Naive thymus-derived CD8-positive, alpha-beta T cell (primary cell): ENCODE measurements around the gene ABCC1. TPM values are rescaled to one million over a fixed set of nuclear protein-coding genes. Genes with fewer than 3 reads are reported as not detected.
"Not testable (repeated sequence)": the region's sequence is repeated elsewhere in the genome, so short reads cannot be mapped to it uniquely, and the experiment has no call there.

ENCODE experiments used
- ATAC-seq, 2 donors: fragments of 150-1000 bp; cut with Tn5 transposase in 1 of 2; sonication (Bioruptor Pico), chemical (Tn5 transposase) in 1 of 2; 1 replicate in 1 of 2; 2 replicates in 1 of 2; pipeline ENCODE4 v1.10.0; 2021; ENCODE audit warnings: mild to moderate bottlenecking in 2 of 2, moderate library complexity in 2 of 2
- POLR2A ChIA-PET: fragments of 350-600 bp; sonication (Branson Sonifier 250); formaldehyde crosslinking; loops from one replicate; lab custom pipeline; 2021; ENCODE audit warnings: antibody characterized with exemption; lab: Charles Lee
- DNase-seq, 10 donors: peaks; one replicate each; pipeline versions ENCODE4 v3.0.0 to v3.0.0-alpha.2; 2020 to 2022
- H3K27ac Mint-ChIP-seq, 10 donors: one replicate each; pipeline ENCODE4 v1.8.0; 2020 to 2022; ENCODE audit warnings: mild to moderate bottlenecking in 10 of 10, mixed read lengths in 10 of 10, moderate library complexity in 4 of 10, inconsistent platforms in 1 of 10
- H3K27me3 Mint-ChIP-seq, 5 donors: one replicate each; pipeline ENCODE4 v1.8.0; 2021 to 2022; ENCODE audit warnings: mixed read lengths in 5 of 5
- H3K36me3 Mint-ChIP-seq, 3 donors: one replicate each; pipeline ENCODE4 v1.8.0; 2020 to 2022; ENCODE audit warnings: mixed read lengths in 3 of 3, mild to moderate bottlenecking in 2 of 3, inconsistent platforms in 1 of 3
- H3K4me1 Mint-ChIP-seq, 4 donors: one replicate each; pipeline ENCODE4 v1.8.0; 2021 to 2022; ENCODE audit warnings: mixed read lengths in 4 of 4
- H3K4me3 Mint-ChIP-seq, 10 donors: one replicate each; pipeline ENCODE4 v1.8.0; 2020 to 2022; ENCODE audit warnings: mild to moderate bottlenecking in 10 of 10, mixed read lengths in 10 of 10, moderate library complexity in 6 of 10, inconsistent platforms in 1 of 10
- H3K9me3 Mint-ChIP-seq, 9 donors: one replicate each; pipeline ENCODE4 v1.8.0; 2020 to 2022; ENCODE audit warnings: mixed read lengths in 9 of 9, mild to moderate bottlenecking in 3 of 9, inconsistent platforms in 1 of 9, moderate library complexity in 1 of 9
- polyA plus RNA-seq, 3 donors: library from polyadenylated mRNA; unstranded; fragments of 300-500 nt; fragmentation: Illumina TruSeq; gene quantifications; one replicate each; pipeline ENCODE4 v1.2.3, GENCODE V29; 2021
- total RNA-seq, 8 experiments: library from RNA in 2 of 8; stranded (reverse) in 2 of 8; gene quantifications; one replicate each; pipeline ENCODE4 v1.2.3 and lab custom pipeline; 2021 to 2026

Gene ABCC1
- total and polyA plus RNA-seq, 5 experiments from 2014 or later = 3.7 to 68.6 (median 9.0) TPM

DNA sequence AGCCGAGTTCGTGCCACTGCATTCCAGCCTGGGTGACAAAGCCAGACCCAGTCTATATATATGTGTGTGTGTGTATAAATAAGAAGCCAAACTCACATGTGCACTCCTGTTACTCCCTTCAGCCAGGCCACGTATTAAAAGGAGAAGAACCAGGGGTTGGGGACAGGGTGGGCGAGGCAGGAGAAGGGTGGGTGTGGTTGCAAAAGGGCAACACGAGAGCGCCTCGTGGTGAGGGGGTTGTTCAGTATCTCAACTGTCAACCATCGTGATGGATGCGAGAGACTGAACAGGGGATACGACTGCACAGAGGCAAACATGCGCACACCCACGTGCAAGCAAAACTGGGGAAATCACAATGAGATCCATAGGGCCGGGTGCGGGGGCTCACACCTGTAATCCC, 219.0 kb downstream of the ABCC1 start:
- DNase-seq (no peak), ATAC-seq (no peak)
- Mint-ChIP-seq H3K27ac (no peak overlapping the region), H3K9me3 (no peaks in the 10 kb centered on the region), H3K4me1 (no peaks in the 10 kb centered on the region), H3K27me3 (peaks cover 0 to 4% (median 0%) of the 10 kb centered on the region in 5 donors), H3K4me3 (no peak overlapping the region), H3K36me3 (no peaks in the 10 kb centered on the region)
- POLR2A ChIA-PET = interaction anchor here (0.6 kb wide), 1 partner anchor 199 kb away, joined by 3 read pairs; no protein-coding TSS in a partner anchor

DNA sequence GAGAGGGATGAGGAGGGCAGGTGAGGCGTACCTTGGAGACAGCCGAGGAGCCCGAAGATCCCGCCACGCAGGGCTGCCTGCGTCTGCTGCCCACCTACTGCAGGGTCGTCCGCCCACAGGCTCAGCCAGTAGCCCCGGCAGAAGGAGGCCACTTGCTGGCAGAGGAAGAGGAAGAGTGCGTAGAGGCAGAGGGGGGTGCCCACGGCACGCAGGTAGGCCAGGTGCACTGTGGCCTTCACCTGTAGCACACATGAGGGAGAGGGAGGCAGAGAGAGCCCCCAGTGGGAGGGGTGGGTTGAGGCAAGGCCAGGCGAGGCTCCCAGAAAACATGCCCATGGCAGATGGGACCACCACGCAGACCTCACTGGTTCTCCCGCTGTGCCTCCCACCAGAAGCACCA, 220.2 kb downstream of the ABCC1 start:
- Mint-ChIP-seq H3K9me3 (no peaks in the 10 kb centered on the region), H3K4me3 (no peak overlapping the region)

DNA sequence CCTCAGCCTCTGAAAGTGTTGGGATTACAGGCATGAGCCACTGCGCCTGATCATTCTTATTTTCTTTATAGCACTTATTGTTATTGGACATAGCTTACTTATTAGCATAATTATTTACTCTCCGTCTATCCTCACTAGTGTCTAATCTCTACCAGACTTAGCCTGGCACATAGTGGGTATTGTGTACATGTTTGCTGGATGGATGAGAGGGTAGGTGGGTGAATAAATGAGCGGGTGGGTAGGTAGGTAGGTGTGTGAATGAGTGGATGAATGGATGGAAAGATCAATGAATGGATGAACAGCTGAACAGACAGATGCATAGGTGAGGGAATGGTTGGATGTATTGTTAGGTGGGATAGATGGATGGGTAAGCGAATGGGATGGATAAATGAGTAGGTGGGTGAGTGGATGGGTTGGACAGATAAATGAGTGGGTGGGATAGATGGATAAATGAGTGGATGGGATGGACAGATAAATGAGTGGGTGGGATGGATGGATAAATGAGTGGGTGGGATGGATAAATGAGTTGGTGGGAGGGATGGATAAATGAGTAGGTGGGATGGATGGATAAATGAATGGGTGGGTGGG, 222.0 kb downstream of the ABCC1 start:
- no peak overlapping the region for H3K27ac Mint-ChIP-seq
- no peak for ATAC-seq
- H3K36me3 Mint-ChIP-seq = no peaks in the 10 kb centered on the region
- POLR2A ChIA-PET = no interaction called here
- H3K27me3 Mint-ChIP-seq = peaks cover 0 to 4% (median 0%) of the 10 kb centered on the region in 5 donors
- H3K4me1 Mint-ChIP-seq = no peaks in the 10 kb centered on the region
- DNase-seq = no peak
- H3K9me3 Mint-ChIP-seq = peaks cover 0 to 5% (median 0%) of the 10 kb centered on the region in 9 donors
- H3K4me3 Mint-ChIP-seq = no peak overlapping the region

More for the DNA sequence above, 220.2 kb downstream of the ABCC1 start:
- no peak overlapping the region for H3K27ac Mint-ChIP-seq
- H3K4me1 Mint-ChIP-seq = no peaks in the 10 kb centered on the region
- POLR2A ChIA-PET = no interaction called here
- no peak for DNase-seq
- H3K36me3 Mint-ChIP-seq = no peaks in the 10 kb centered on the region
- no peak for ATAC-seq
- H3K27me3 Mint-ChIP-seq = peaks cover 0 to 4% (median 0%) of the 10 kb centered on the region in 5 donors

DNA sequence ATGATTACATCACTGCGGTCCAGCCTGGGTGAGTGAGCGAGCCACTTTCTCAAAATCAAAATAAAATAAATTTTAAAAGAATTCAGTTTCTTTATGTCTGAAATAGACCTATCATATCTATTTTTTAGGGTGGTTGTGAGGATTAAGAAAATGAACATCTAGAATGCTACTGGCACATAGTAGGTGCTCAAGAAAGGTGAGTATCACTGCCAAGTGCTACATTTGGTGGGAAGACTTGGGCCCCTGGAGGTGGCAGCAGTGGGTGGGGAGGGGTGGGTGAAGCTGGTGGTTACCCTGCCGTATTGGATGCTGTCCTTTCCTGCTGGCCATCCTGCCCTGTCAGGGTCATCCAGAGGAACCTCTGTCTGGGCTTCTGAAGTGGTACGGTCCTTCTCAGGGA, 223.6 kb downstream of the ABCC1 start:
- DNase-seq = no peak
- Mint-ChIP-seq H3K4me1 (no peaks in the 10 kb centered on the region), H3K4me3 (no peak overlapping the region), H3K9me3 (peaks cover 0 to 5% (median 0%) of the 10 kb centered on the region in 9 donors), H3K27ac (no peak overlapping the region), H3K36me3 (peaks cover 0 to 2% (median 0%) of the 10 kb centered on the region in 3 donors), H3K27me3 (peaks cover 0 to 5% (median 0%) of the 10 kb centered on the region in 5 donors)
- ATAC-seq = no peak
- POLR2A ChIA-PET = no interaction called here

DNA sequence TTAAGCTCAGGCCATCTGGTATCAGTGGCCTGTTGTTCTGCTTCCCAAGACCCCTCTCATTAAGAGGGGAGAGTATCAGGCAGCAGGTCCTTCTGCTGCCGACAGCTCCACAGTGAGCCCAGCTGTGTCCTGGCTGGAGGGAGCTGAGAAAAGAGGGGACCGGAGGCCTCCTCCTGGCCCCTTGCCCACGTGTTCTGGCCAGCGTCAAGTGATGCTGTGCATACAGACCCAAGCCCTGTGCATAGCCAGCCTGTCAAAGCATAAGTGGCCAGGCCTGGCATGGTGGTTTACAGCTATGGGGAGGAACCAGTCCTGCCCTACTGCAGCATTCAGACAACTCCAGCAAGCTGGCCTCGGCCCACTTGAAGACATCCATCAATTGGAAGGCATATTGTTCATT, 225.9 kb downstream of the ABCC1 start:
- POLR2A ChIA-PET = no interaction called here
- no peaks in the 10 kb centered on the region for H3K4me1 Mint-ChIP-seq
- no peak for DNase-seq
- H3K4me3 Mint-ChIP-seq = no peak overlapping the region
- peaks cover 0 to 5% (median 0%) of the 10 kb centered on the region in 9 donors for H3K9me3 Mint-ChIP-seq
- no peak overlapping the region for H3K27ac Mint-ChIP-seq
- H3K36me3 Mint-ChIP-seq = peaks cover 0 to 2% (median 0%) of the 10 kb centered on the region in 3 donors
- H3K27me3 Mint-ChIP-seq = peaks cover 0 to 1% (median 0%) of the 10 kb centered on the region in 5 donors
- no peak for ATAC-seq

DNA sequence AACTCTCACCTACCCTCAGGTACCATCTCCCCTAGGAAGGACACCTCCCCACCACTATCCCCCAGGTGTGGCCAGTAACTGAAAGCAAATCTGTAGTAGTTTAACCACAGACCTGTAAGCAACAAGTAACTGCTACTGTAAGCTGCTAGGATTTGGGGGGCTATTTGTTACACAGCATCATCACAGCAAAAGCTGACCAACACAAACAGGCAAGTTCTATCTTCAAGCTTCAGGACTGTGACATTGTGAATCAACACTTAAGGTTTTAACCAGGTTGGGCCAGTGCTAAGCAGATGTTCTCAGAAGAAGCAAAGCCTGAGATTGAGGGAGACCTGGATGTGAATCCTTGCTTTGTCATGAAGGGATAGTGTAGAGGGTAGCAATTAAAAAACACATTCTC, 226.9 kb downstream of the ABCC1 start:
- H3K9me3 Mint-ChIP-seq = peaks cover 0 to 5% (median 0%) of the 10 kb centered on the region in 9 donors
- no peaks in the 10 kb centered on the region for H3K4me1 Mint-ChIP-seq
- H3K36me3 Mint-ChIP-seq = peaks cover 0 to 2% (median 0%) of the 10 kb centered on the region in 3 donors
- no peak overlapping the region for H3K27ac Mint-ChIP-seq
- H3K27me3 Mint-ChIP-seq = peaks cover 0 to 3% (median 0%) of the 10 kb centered on the region in 5 donors
- no peak for DNase-seq
- ATAC-seq = no peak
- no peak overlapping the region for H3K4me3 Mint-ChIP-seq
- POLR2A ChIA-PET = no interaction called here

DNA sequence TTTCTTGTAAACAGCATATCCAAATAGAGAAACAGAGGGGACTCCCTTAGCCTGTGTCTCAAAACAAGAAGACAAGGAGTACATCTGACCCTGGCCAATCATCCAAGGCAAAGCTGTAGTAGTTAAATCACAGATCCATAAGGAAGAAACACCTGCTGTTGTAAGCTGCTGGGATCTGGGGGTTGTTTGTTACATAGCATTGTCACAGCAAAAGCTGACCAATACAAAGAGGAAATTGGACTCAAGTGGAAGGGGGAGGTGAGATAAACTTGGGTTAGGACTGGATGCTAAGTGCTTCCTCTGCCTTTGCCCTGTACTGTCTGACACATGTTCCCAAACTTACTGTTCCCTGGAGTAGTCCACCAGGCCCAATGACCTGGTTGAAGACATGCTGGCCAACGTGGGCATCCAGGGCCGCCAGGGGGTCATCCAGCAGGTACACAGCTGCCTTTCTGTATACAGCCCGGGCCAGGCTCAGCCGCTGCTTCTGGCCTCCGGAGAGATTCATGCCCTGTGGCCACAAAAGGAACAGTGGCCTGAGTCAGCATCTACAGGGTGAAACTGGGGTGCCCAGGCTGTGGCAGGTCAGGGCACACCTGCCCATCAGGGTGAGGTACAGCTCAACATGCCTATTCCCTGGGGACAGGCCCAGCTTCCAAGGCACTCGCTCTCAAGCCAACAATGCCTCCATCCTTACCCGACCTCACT, 229.2 kb downstream of the ABCC1 start:
- H3K27me3 Mint-ChIP-seq = peaks cover 0 to 9% (median 2%) of the 10 kb centered on the region in 5 donors
- DNase-seq (no peak), ATAC-seq (no peak)
- H3K4me3 Mint-ChIP-seq = no peak overlapping the region
- no peaks in the 10 kb centered on the region for H3K4me1 Mint-ChIP-seq
- H3K9me3 Mint-ChIP-seq = peaks cover 0 to 5% (median 0%) of the 10 kb centered on the region in 9 donors
- POLR2A ChIA-PET = no interaction called here
- H3K27ac Mint-ChIP-seq = no peak overlapping the region
- peaks cover 0 to 2% (median 0%) of the 10 kb centered on the region in 3 donors for H3K36me3 Mint-ChIP-seq

DNA sequence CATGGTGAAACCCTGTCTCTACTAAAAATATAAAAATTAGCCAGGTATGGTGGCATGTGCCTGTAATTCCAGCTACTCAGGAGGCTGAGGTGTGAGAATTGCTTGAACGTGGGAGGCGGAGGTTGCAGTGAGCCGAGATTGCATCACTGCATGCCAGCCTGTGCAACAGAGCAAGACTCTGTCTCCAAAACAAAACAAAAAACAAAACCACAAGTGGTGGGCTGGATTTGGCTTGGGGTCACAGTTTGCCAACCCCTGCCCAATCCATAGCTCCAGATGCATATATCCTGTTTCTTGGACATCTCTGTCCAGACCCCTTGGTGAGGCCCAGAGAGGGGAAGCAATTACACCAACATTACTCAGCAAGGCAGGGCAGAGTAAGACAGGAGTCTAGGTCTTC, 232.3 kb downstream of the ABCC1 start:
- POLR2A ChIA-PET, H3K27ac Mint-ChIP-seq, H3K4me3 Mint-ChIP-seq, H3K4me1 Mint-ChIP-seq, ATAC-seq, H3K9me3 Mint-ChIP-seq, H3K36me3 Mint-ChIP-seq, DNase-seq: not testable (repeated sequence)
- peaks cover 0 to 11% (median 4%) of the 10 kb centered on the region in 5 donors for H3K27me3 Mint-ChIP-seq

DNA sequence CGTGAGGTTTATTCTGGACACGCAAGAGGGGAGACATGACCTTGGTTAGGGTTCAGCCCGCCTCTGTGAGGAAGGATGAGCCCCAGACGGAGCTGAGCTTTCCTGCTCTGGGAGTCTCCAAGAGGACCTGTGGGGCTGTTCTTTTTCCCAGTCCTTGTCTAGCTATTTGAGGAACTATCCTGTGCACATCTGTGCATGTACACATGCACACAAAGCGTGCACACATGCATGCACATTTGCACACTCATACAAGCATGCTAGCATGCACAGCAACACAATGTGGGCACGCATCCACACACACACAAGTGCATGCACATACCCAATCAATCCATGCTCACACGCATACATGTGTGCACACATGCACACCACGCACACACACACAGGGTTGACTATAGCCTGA, 233.5 kb downstream of the ABCC1 start:
- no peaks in the 10 kb centered on the region for H3K9me3 Mint-ChIP-seq
- ATAC-seq (no peak), DNase-seq (no peak)
- peaks cover 0 to 9% (median 4%) of the 10 kb centered on the region in 5 donors for H3K27me3 Mint-ChIP-seq
- no peak overlapping the region for H3K27ac Mint-ChIP-seq
- no peak overlapping the region for H3K4me3 Mint-ChIP-seq
- peaks cover 0 to 2% (median 0%) of the 10 kb centered on the region in 4 donors for H3K4me1 Mint-ChIP-seq
- POLR2A ChIA-PET = no interaction called here
- no peaks in the 10 kb centered on the region for H3K36me3 Mint-ChIP-seq

DNA sequence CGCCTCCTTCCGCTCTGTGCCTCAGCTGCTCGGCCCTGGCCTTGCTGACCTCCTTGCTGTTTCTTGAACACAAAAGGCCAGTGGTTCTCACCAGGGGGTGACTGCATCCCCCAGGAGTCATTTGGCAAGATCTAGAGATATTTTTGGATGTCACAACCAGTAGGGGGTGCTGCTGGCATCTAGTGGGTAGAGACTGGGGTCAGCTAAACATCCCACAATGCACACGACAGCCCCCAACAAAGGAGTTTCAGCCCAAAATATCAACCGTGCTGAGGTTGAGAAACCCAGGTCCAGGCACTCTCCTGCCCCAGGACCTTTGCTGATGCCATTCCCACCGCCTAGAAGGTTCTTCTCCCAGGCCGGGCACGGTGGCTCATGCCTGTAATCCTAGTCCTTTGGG, 234.1 kb downstream of the ABCC1 start:
- H3K9me3 Mint-ChIP-seq = no peaks in the 10 kb centered on the region
- no peak for DNase-seq
- no peak for ATAC-seq
- peaks cover 0 to 9% (median 4%) of the 10 kb centered on the region in 5 donors for H3K27me3 Mint-ChIP-seq
- H3K36me3 Mint-ChIP-seq = no peaks in the 10 kb centered on the region
- no peak overlapping the region for H3K27ac Mint-ChIP-seq
- POLR2A ChIA-PET = no interaction called here
- peaks cover 0 to 2% (median 0%) of the 10 kb centered on the region in 4 donors for H3K4me1 Mint-ChIP-seq
- no peak overlapping the region for H3K4me3 Mint-ChIP-seq

DNA sequence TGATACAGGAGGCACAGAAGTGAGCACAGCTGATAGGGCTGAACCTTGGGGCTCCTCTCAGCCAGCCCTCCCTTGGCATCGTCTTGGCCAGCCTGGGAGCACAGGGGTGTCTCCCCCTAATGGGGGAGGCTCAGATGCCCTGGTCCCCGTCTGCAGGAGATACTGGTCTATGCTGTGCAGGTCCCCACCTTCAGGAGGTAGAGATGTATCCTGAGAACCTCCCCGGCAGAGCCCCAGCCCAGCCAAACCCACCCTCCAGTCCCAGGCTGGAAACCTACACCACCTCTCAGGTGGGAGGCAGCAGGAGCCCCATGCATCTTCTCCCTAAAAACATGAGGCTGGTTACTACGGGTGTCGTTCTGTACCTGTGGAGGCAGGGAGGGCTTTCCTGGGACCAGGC, 235.2 kb downstream of the ABCC1 start:
- Mint-ChIP-seq H3K27ac (no peak overlapping the region), H3K4me3 (no peak overlapping the region), H3K4me1 (peaks cover 0 to 2% (median 0%) of the 10 kb centered on the region in 4 donors), H3K36me3 (no peaks in the 10 kb centered on the region), H3K27me3 (peaks cover 0 to 9% (median 4%) of the 10 kb centered on the region in 5 donors), H3K9me3 (no peaks in the 10 kb centered on the region)
- DNase-seq (no peak), ATAC-seq (no peak)
- POLR2A ChIA-PET = no interaction called here

DNA sequence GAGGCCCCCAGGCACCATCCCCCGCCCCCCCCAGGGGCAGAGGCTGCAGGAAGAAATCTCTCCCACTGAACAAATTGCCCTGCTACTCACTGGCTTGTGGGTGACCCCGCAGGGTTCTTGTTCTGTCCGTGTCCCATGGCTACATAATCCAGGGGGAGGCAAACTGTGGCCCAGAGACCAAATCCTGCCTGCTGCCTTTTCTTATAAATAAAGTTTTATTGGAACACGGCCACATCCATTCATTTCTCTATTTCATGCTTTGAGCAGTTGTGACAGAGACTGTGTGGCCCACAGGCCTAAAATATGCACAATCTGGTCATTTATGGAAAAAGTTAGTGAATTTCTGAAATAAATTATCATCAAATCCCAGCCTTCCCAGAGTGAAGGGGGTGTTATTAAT, 235.7 kb downstream of the ABCC1 start:
- no peaks in the 10 kb centered on the region for H3K9me3 Mint-ChIP-seq
- H3K27ac Mint-ChIP-seq = no peak overlapping the region
- H3K36me3 Mint-ChIP-seq = no peaks in the 10 kb centered on the region
- H3K4me3 Mint-ChIP-seq = no peak overlapping the region
- H3K27me3 Mint-ChIP-seq = peaks cover 0 to 13% (median 4%) of the 10 kb centered on the region in 5 donors
- H3K4me1 Mint-ChIP-seq = peaks cover 0 to 2% (median 0%) of the 10 kb centered on the region in 4 donors
- DNase-seq (no peak), ATAC-seq (no peak)
- POLR2A ChIA-PET = no interaction called here

DNA sequence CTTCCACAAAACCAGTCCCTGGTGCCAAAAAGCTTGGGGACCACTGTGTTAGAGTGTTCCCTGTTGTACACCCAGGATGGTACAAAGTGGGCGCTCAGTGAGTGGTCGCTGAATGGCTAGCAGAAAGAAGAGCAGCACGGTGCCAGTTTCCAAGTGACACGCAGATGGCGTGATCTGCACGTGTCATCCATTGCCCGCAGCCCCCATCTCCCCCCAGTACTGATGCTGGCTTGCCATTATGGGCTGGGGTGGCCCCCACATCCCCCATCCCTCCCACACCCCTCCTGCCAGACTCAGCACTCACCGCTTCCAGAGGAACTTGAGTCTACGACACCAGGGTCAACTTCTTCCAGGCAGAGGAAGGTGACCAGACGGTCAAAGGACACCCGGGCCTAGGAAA, 237.4 kb downstream of the ABCC1 start:
- Mint-ChIP-seq H3K4me1 (peaks cover 0 to 2% (median 0%) of the 10 kb centered on the region in 4 donors), H3K27ac (no peak overlapping the region), H3K36me3 (no peaks in the 10 kb centered on the region), H3K4me3 (no peak overlapping the region), H3K27me3 (peaks cover 0 to 15% (median 4%) of the 10 kb centered on the region in 5 donors), H3K9me3 (no peaks in the 10 kb centered on the region)
- POLR2A ChIA-PET = no interaction called here
- DNase-seq (no peak), ATAC-seq (no peak)
